SU-DHL-6 (cell line): Measurements from ENCODE around the gene SLC7A5.

ENCODE experiments used
- H2AFZ ChIP-seq: fragments of 200-600 bp; sonication (generic); 2 replicates; pipeline ENCODE4 v1.6.1; 2014; ENCODE audit warnings: low read depth, mild to moderate bottlenecking, moderate library complexity, mixed read lengths, antibody characterized with exemption, low read length; ENCODE audit not compliant: severe bottlenecking
- H3F3A ChIP-seq: fragments of 200-600 bp; shearing (Covaris generic); 2 replicates; pipeline ENCODE4 v1.6.0; 2016; ENCODE audit warnings: antibody characterized with exemption, mild to moderate bottlenecking; ENCODE audit not compliant: insufficient read depth
- H3K27ac ChIP-seq: fragments of 200-600 bp; sonication (generic); 2 replicates; pipeline ENCODE4 v1.5.1; 2016; ENCODE audit warnings: low read depth, mild to moderate bottlenecking, low read length, moderate library complexity, mixed read lengths
- H3K27me3 ChIP-seq: fragments of 200-600 bp; sonication (generic), shearing (Covaris generic); 2 replicates; pipeline ENCODE4 v1.6.0; 2014; ENCODE audit warnings: mild to moderate bottlenecking, low read length
- H3K36me3 ChIP-seq: fragments of 200-600 bp; sonication (generic); 2 replicates; pipeline ENCODE4 v1.6.1; 2014; ENCODE audit warnings: mild to moderate bottlenecking, low read length, mixed read lengths
- H3K4me2 ChIP-seq: fragments of 300-600, 200-600 bp; shearing (Covaris generic), sonication (generic); 2 replicates; pipeline ENCODE4 v1.6.0; 2014; ENCODE audit warnings: low read length, low read depth, mild to moderate bottlenecking; ENCODE audit not compliant: poor library complexity, severe bottlenecking
- H3K4me3 ChIP-seq: fragments of 200-600 bp; sonication (generic); 2 replicates; pipeline ENCODE4 v1.5.1; 2014; ENCODE audit warnings: antibody characterized with exemption, low read length, mild to moderate bottlenecking, mixed read lengths; ENCODE audit not compliant: insufficient read depth, poor library complexity, severe bottlenecking
- H3K79me2 ChIP-seq: fragments of 200-600 bp; sonication (generic); 2 replicates; pipeline ENCODE4 v1.6.1; 2014; ENCODE audit warnings: mild to moderate bottlenecking, low read length, moderate library complexity; ENCODE audit not compliant: insufficient read depth
- H3K9ac ChIP-seq: fragments of 200-600 bp; sonication (generic); 2 replicates; pipeline ENCODE4 v1.7.0; 2014; ENCODE audit warnings: mild to moderate bottlenecking, low read length
- H3K9me2 ChIP-seq: fragments of 200-600 bp; sonication (generic); replicated peaks from 2 replicates; pipeline ENCODE4 v1.6.1; 2014; ENCODE audit warnings: low read length; ENCODE audit not compliant: insufficient read depth
- H3K9me3 ChIP-seq: fragments of 200-600 bp; sonication (generic); 2 replicates; pipeline ENCODE4 v1.6.1; 2014; ENCODE audit warnings: low read length, mixed read lengths; ENCODE audit not compliant: insufficient read depth
- H4K20me1 ChIP-seq: fragments of 200-600 bp; sonication (generic); 2 replicates; pipeline ENCODE4 v1.6.1; 2014; ENCODE audit warnings: low read depth, mild to moderate bottlenecking, antibody characterized with exemption, low read length, moderate library complexity, mixed read lengths
- CTCF ChIP-seq: fragments of 200-600 bp; sonication (generic); IDR thresholded peaks from one replicate; pipeline ENCODE4 v1.5.1; 2017; ENCODE audit warnings: antibody characterized with exemption, mild to moderate bottlenecking, low read length, moderate library complexity; ENCODE audit not compliant: insufficient read depth, poor library complexity, severe bottlenecking
- EZH2phosphoT487 ChIP-seq: fragments of 200-600 bp; sonication (generic), shearing (Covaris generic); conservative IDR thresholded peaks from 2 replicates; pipeline ENCODE4 v1.6.1; 2018; ENCODE audit warnings: mild to moderate bottlenecking, antibody characterized with exemption, low read length, moderate library complexity, mixed read lengths

SLC7A5 gene

DNA sequence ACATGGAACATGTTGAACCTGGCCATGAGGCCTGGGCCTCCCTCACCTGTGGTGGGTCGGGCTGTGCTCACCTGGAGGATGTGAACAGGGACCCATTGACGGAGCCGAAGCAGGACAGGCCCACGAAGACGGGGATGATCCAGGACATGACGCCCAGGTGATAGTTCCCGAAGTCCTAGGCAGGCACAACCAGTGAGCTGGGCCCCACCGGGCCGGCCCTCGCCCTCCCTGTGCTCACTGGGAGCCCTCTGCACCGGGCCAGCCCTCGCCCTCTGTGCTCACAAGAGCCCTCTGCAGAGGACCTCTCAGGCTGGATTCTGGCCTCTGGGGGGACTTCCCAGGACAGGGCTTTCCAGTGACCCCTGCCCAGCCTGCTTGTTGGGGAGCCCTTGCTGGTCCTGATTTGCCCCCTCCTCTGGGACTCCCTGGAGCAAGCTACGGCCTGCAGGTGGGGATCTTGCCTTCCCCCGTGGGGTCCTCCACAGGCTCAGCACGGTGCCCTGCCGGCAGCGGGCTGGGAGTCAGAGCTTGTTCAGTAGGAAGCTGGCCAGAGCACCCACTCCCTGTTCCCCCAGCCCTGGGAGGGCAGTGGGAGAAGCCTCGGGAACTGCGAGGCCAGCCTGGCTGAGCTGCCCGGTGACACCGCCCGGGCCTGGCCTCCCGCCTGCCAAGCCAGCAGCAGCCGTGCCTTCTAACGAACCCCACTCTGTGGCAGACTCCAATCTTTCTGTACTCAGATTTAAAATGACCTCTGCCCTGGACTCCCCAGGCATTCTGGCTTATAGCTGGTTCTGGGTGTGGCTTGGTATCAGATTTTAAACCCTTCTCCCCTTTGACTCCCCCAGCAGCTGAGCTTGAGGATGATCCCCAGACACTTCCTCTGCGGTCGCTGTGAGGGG lies 30.4 kb downstream of the SLC7A5 start:
- peaks cover 5% of the 10 kb centered on the region; the same call in 1 of the 2 replicates for H3F3A ChIP-seq
- peaks cover 7% of the 10 kb centered on the region; the same call in 1 of the 2 replicates for H3K36me3 ChIP-seq
- H3K27ac ChIP-seq = no peak overlapping the region

GRCh38 chr16:87837627-87838289 lies 31.5 kb downstream of the SLC7A5 start:
- peaks cover 8% of the 10 kb centered on the region for H3F3A ChIP-seq
- H3K79me2 ChIP-seq = peaks cover 16% of the 10 kb centered on the region
- TF ChIP-seq CTCF (no peak), EZH2phosphoT487 (no peak)
- no peak overlapping the region for H3K9ac ChIP-seq
- H4K20me1 ChIP-seq = no peaks in the 10 kb centered on the region
- H3K9me2 ChIP-seq = no peaks in the 10 kb centered on the region
- H3K27ac ChIP-seq = no peak overlapping the region
- no peak overlapping the region for H3K4me3 ChIP-seq
- no peaks in the 10 kb centered on the region for H3K9me3 ChIP-seq
- no peak overlapping the region for H2AFZ ChIP-seq
- no peaks in the 10 kb centered on the region for H3K27me3 ChIP-seq
- H3K4me2 ChIP-seq = no peak overlapping the region
- peaks cover 7% of the 10 kb centered on the region; the same call in 1 of the 2 replicates for H3K36me3 ChIP-seq

More for the DNA sequence above, 30.4 kb downstream of the SLC7A5 start:
- H3K9ac ChIP-seq = no peak overlapping the region
- no peaks in the 10 kb centered on the region for H3K9me2 ChIP-seq
- TF ChIP-seq CTCF (no peak), EZH2phosphoT487 (no peak)
- H4K20me1 ChIP-seq = no peaks in the 10 kb centered on the region
- H2AFZ ChIP-seq = no peak overlapping the region
- peaks cover 27% of the 10 kb centered on the region for H3K79me2 ChIP-seq
- H3K9me3 ChIP-seq = no peaks in the 10 kb centered on the region
- H3K4me2 ChIP-seq = no peak overlapping the region
- no peaks in the 10 kb centered on the region for H3K27me3 ChIP-seq
- no peak overlapping the region for H3K4me3 ChIP-seq

DNA sequence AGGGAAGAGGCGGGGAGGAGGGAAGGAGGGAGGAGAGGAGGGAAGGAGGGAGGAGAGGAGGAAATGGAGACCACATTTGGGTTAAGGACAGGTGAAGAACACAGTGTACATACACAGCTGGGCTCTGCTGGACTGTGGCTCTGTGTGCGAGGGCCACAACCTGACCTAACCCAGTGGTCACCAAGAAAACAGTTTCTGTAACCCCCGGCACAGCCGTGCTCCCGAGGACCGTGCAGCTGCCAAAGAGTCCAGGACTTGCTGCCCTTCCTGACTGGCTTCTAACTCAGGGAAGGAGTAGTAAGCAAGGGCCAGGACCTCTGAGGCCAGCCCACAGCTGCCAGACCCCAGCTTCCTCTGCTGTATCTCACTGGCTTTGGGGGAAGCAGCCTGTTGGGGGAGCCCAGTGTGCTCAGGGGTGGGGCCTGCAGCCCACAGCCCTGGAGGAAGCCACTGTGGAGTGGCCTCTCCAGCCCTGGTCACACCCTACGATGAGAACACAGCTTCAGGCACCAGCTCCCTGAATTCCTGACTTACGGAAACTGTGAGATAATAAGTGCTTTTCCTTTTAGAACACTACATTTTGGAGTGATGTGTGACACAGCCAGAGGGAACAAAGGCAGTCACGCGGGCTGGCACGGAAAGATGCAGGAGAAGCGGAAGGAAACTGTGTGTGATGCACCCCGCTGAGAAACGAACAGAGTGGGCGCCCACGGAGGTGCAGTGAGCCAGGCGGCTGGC lies 32.3 kb downstream of the SLC7A5 start:
- H3K27ac ChIP-seq = no peak overlapping the region
- H3K36me3 ChIP-seq = peaks cover 7% of the 10 kb centered on the region; the same call in 1 of the 2 replicates
- no peak overlapping the region for H3K4me3 ChIP-seq
- no peak overlapping the region for H3K9ac ChIP-seq
- H2AFZ ChIP-seq = no peak overlapping the region
- H3K9me2 ChIP-seq = no peaks in the 10 kb centered on the region
- H3K79me2 ChIP-seq = peaks cover 9% of the 10 kb centered on the region; the same call in 1 of the 2 replicates
- H4K20me1 ChIP-seq = no peaks in the 10 kb centered on the region
- H3K27me3 ChIP-seq = no peaks in the 10 kb centered on the region
- no peaks in the 10 kb centered on the region for H3K9me3 ChIP-seq
- no peak for TF ChIP-seq EZH2phosphoT487
- no peak for TF ChIP-seq CTCF
- no peak overlapping the region for H3K4me2 ChIP-seq
- peaks cover 11% of the 10 kb centered on the region for H3F3A ChIP-seq
